Measurements from ENCODE around the gene ART3. TPM values are rescaled to one million over a fixed set of nuclear protein-coding genes. Genes with fewer than 3 reads are reported as not detected.

Gene ART3
- total RNA-seq, 1 donor from 2014 or later = not detected

GRCh38 chr4:76147454-76148141, 73.1 kb downstream of the ART3 start:
- peak; percentile 50 for DNase-seq (ENCODE audit: low spot score)

DNA sequence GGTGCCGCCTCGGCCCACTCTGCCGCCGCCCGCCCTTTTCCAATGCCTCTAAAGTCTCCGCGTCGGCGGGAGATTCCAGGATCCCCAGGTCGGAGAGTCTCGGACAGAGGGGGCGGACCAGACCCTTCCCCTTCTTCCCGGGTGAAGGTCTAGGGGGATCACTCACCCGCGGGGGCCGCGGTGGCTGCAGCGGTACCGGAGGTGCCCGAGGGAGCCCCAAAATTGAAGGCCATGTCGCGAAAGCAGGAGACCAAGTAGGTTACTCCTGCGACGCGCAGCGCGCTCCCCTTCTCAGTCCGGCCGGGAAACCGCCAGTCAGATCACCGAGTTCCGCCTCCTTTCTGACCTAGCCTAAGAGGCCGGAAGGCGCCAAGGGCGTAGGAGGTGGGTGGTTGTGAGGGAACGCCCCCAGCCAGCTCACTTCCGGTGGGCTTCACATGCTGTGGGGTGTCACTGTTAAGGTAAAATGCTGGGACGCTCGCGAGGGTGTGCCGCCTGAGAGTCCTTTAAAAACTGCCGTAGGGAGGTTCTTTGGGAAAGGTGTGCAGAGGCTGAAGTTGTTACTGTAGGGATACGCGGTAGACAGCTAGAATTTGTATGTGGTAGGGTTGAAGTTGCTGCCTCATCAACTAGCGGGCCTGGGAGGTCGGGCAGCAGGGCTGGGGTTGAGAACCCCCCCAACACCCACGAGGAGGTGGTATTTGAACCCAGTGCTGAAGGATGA, 73.8 kb downstream of the ART3 start, which contains the start of gene NUP54:
Gene NUP54, minus strand, starts transcription at position 256 of the 724 bp plus-strand sequence. Its CDS starts 23 bp downstream, at position 233.
- peak; percentile 96 for DNase-seq (ENCODE audit: low spot score)

DNA sequence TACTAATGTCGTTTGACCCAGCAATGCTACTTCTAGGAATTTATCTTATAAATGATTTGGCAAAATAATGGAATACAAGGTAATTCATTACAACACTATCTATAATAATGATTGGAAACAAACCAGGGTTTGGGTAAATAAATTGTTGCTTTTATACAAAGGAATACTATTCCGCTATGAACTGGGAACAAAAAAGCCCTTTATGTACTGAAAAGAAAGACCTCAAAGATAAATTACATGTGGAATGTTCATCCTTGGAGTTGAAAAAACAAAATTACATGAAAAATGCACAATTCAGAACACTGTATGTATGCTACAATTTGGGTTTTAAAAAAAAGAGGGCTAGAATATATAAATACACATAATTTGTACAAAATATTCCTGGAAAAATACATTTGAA, 78.8 kb downstream of the ART3 start:
- DNase-seq (ENCODE audit: low spot score) = no peak

- no peak for DNase-seq (ENCODE audit: low spot score)
These were observed 81.5 kb downstream of the ART3 start for GRCh38 chr4:76155979-76156378.

- DNase-seq (ENCODE audit: low spot score) = no peak
These were observed 82.1 kb downstream of the ART3 start for GRCh38 chr4:76156635-76157034.

DNA sequence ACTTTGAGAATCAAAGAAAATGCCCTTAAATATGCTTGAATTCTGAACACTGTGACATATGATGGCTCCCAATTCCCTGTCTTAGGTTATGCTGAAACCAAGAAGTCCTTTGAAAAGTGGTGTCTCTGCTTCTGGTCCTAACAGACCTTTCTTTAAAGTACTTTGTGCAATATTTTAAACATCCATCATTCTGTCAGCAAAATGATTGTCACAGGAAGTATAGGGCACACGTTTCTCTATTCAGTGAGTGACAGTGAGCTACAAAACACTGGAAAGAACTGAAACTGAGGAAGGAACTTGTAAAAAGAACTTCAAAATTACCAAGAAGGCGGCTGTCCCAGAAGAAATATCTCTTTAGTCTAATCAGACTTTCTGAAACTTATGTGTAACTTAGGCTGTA, 85.8 kb downstream of the ART3 start:
- DNase-seq (ENCODE audit: low spot score) = no peak

Other genes with a start within 250 kb of the ART3 start
- not detected for gene PPEF2, start 172.3 kb upstream of the ART3 start, total RNA-seq
- 34.8 TPM for gene NAAA, start 133.7 kb upstream of the ART3 start, total RNA-seq
- 75.1 TPM for gene SDAD1, start 83.8 kb upstream of the ART3 start, total RNA-seq
- gene CXCL9, start 67.2 kb upstream of the ART3 start, total RNA-seq = 1.2 TPM
- 0.34 TPM for gene CXCL10, start 51.2 kb upstream of the ART3 start, total RNA-seq
- 0.31 TPM for gene CXCL11, start 38.6 kb upstream of the ART3 start, total RNA-seq
- gene NUP54, start 73.7 kb downstream of the ART3 start, total RNA-seq = 47.2 TPM
- 228 TPM for gene SCARB2, start 139.1 kb downstream of the ART3 start, total RNA-seq
- gene FAM47E, start 177.0 kb downstream of the ART3 start, total RNA-seq = 9.6 TPM
- gene STBD1, start 232.0 kb downstream of the ART3 start, total RNA-seq = 6.9 TPM